H9 (cell line): ENCODE data around the gene CCDC190. TPM values are rescaled to one million over a fixed set of nuclear protein-coding genes. Genes with fewer than 3 reads are reported as not detected.

Experiments used
- DNase-seq: peaks from one replicate; pipeline ENCODE4 v3.0.0-alpha.2; 2017
- H2AFZ ChIP-seq: one replicate; pipeline ENCODE4 v1.6.1; 2013; ENCODE audit warnings: mild to moderate bottlenecking, low read length, control low read depth, moderate library complexity
- H2AK5ac ChIP-seq: 2 replicates; pipeline ENCODE4 v1.6.1; 2013; ENCODE audit warnings: low read length, control low read depth, mixed read lengths; ENCODE audit not compliant: insufficient read length
- H2BK120ac ChIP-seq: one replicate; pipeline ENCODE4 v1.6.1; 2013; ENCODE audit warnings: low read depth, mild to moderate bottlenecking, low read length, control low read depth, inconsistent platforms; ENCODE audit not compliant: poor library complexity, severe bottlenecking
- H2BK12ac ChIP-seq: 2 replicates; pipeline ENCODE4 v1.6.1; 2013; ENCODE audit warnings: low read length, control low read depth, mixed read lengths, low read depth; ENCODE audit not compliant: insufficient read length
- H2BK15ac ChIP-seq: 2 replicates; pipeline ENCODE4 v1.6.1; 2013; ENCODE audit warnings: low read depth, low read length, control low read depth
- H2BK20ac ChIP-seq: one replicate; pipeline ENCODE4 v1.6.1; 2013; ENCODE audit warnings: low read depth, mild to moderate bottlenecking, low read length, control low read depth, inconsistent platforms; ENCODE audit not compliant: poor library complexity, severe bottlenecking
- H2BK5ac ChIP-seq: 2 replicates; pipeline ENCODE4 v1.6.1; 2013; ENCODE audit warnings: low read length, control low read depth, mixed read lengths; ENCODE audit not compliant: insufficient read length
- H3K14ac ChIP-seq: 2 replicates; pipeline ENCODE4 v1.6.1; 2013; ENCODE audit warnings: low read length, control low read depth; ENCODE audit not compliant: insufficient read depth
- H3K18ac ChIP-seq: 2 replicates; pipeline ENCODE4 v1.6.1; 2013; ENCODE audit warnings: low read depth, mild to moderate bottlenecking, mixed read lengths, low read length, control low read depth; ENCODE audit not compliant: insufficient read length
- H3K23ac ChIP-seq: 2 replicates; pipeline ENCODE4 v1.6.1; 2013; ENCODE audit warnings: low read length, control low read depth, mixed read lengths, low read depth; ENCODE audit not compliant: insufficient read length
- H3K23me2 ChIP-seq: 2 replicates; pipeline ENCODE4 v1.6.1; 2013; ENCODE audit warnings: low read depth, mild to moderate bottlenecking, mixed read lengths, low read length, control low read depth; ENCODE audit not compliant: insufficient read length, poor library complexity, severe bottlenecking
- H3K27ac ChIP-seq: 2 replicates; pipeline ENCODE4 v1.5.1; 2013; ENCODE audit warnings: low read length, control low read depth, mixed read lengths, low read depth; ENCODE audit not compliant: insufficient read length
- H3K27me3 ChIP-seq: 2 replicates; pipeline ENCODE4 v1.6.1; 2013; ENCODE audit warnings: low read length, control low read depth, inconsistent platforms; ENCODE audit not compliant: insufficient read depth
- H3K4ac ChIP-seq: 2 replicates; pipeline ENCODE4 v1.6.1; 2013; ENCODE audit warnings: low read depth, mild to moderate bottlenecking, control low read depth, inconsistent platforms, low read length, moderate library complexity
- H3K4me1 ChIP-seq: 2 replicates; pipeline ENCODE4 v1.6.1; 2013; ENCODE audit warnings: low read length, control low read depth, inconsistent platforms; ENCODE audit not compliant: insufficient read depth
- H3K4me2 ChIP-seq: 2 replicates; pipeline ENCODE4 v1.6.1; 2013; ENCODE audit warnings: low read length, control low read depth, mixed read lengths; ENCODE audit not compliant: insufficient read length, insufficient read depth
- H3K56ac ChIP-seq: 2 replicates; pipeline ENCODE4 v1.6.1; 2013; ENCODE audit warnings: low read depth, mild to moderate bottlenecking, mixed read lengths, low read length, control low read depth; ENCODE audit not compliant: insufficient read length
- H3K79me1 ChIP-seq: 2 replicates; pipeline ENCODE4 v1.6.1; 2013; ENCODE audit warnings: low read depth, mild to moderate bottlenecking, moderate library complexity, low read length, control low read depth, inconsistent platforms; ENCODE audit not compliant: insufficient read depth, poor library complexity, severe bottlenecking
- H3K79me2 ChIP-seq: 2 replicates; pipeline ENCODE4 v1.6.1; 2013; ENCODE audit warnings: low read length, control low read depth, inconsistent platforms; ENCODE audit not compliant: insufficient read depth
- H3K9ac ChIP-seq: 2 replicates; pipeline ENCODE4 v1.6.1; 2013; ENCODE audit warnings: low read length, control low read depth, mixed read lengths; ENCODE audit not compliant: insufficient read length; ENCODE audit errors: extremely low read depth
- H3K9me3 ChIP-seq: one replicate; pipeline ENCODE4 v1.6.1; 2013; ENCODE audit warnings: low read depth, low read length, inconsistent platforms; ENCODE audit not compliant: control insufficient read depth
- H3T11ph ChIP-seq: one replicate; pipeline ENCODE4 v1.6.1; 2013; ENCODE audit warnings: mild to moderate bottlenecking, low read length, control low read depth, inconsistent platforms
- H4K20me1 ChIP-seq: one replicate; pipeline ENCODE4 v1.6.1; 2013; ENCODE audit not compliant: control insufficient read depth, insufficient read length, insufficient read depth
- H4K5ac ChIP-seq: 2 replicates; pipeline ENCODE4 v1.6.1; 2013; ENCODE audit warnings: low read depth, mild to moderate bottlenecking, mixed read lengths, low read length, control low read depth; ENCODE audit not compliant: insufficient read length
- H4K8ac ChIP-seq: replicated peaks from 2 replicates; pipeline ENCODE4 v1.6.1; 2013; ENCODE audit warnings: low read length, control low read depth, mixed read lengths, low read depth; ENCODE audit not compliant: insufficient read length
- H4K91ac ChIP-seq: 2 replicates; pipeline ENCODE4 v1.6.1; 2013; ENCODE audit warnings: low read depth, mild to moderate bottlenecking, moderate library complexity, mixed read lengths, low read length, control low read depth; ENCODE audit not compliant: insufficient read length
- H3K27ac Mint-ChIP-seq, 3 experiments: 2 replicates in 2 of 3; 3 replicates in 1 of 3; pipeline ENCODE4 v1.8.0; 2020 to 2021; ENCODE audit warnings: mixed read lengths in 3 of 3, mild to moderate bottlenecking in 1 of 3, moderate library complexity in 1 of 3
- H3K27me3 Mint-ChIP-seq: 2 replicates; pipeline ENCODE4 v1.8.0; 2021; ENCODE audit warnings: low read depth, mild to moderate bottlenecking, moderate library complexity, mixed read lengths
- H3K36me3 Mint-ChIP-seq, 3 experiments: 2 replicates in 2 of 3; 3 replicates in 1 of 3; pipeline ENCODE4 v1.8.0; 2020 to 2021; ENCODE audit warnings: low read depth in 3 of 3, mixed read lengths in 3 of 3; ENCODE audit not compliant: insufficient read depth in 1 of 3
- H3K4me1 Mint-ChIP-seq, 2 experiments: 2 replicates each; pipeline ENCODE4 v1.8.0; 2020; ENCODE audit warnings: mixed read lengths in 2 of 2
- H3K4me3 Mint-ChIP-seq, 2 experiments: 2 replicates in 1 of 2; 3 replicates in 1 of 2; pipeline ENCODE4 v1.8.0; 2020 to 2021; ENCODE audit warnings: mild to moderate bottlenecking in 2 of 2, mixed read lengths in 2 of 2, moderate library complexity in 1 of 2
- H3K9me3 Mint-ChIP-seq, 2 experiments: 2 replicates in 1 of 2; 3 replicates in 1 of 2; pipeline ENCODE4 v1.8.0; 2020; ENCODE audit warnings: mild to moderate bottlenecking in 2 of 2, mixed read lengths in 2 of 2, moderate library complexity in 1 of 2
- CTCF ChIP-seq: fragments of 200-600 bp; sonication (generic); conservative IDR thresholded peaks from 3 replicates; pipeline ENCODE4 v1.8.0; 2021; ENCODE audit warnings: antibody characterized with exemption, mild to moderate bottlenecking
- WGBS: extraction: QIAGEN DNeasy Blood & Tissue Kit; methylation state at CpG from one replicate; pipeline ENCODE4 v1.1.7; 2013; ENCODE audit warnings: missing lambda C conversion rate, low lambda C conversion rate, mixed read lengths; ENCODE audit not compliant: insufficient read length; ENCODE audit errors: extremely low coverage; 5-methylcytosine and 5-hydroxymethylcytosine counted together
- total RNA-seq: library from RNA; stranded (reverse); gene quantifications from 2 replicates; pipeline ENCODE4 v1.2.1, GENCODE V29; 2021

The CCDC190 gene
- total RNA-seq, 1 experiment from 2014 or later: not detected

GRCh38 chr1:162908236-162908635, 47.3 kb upstream of the CCDC190 start:
- no peak for DNase-seq
- Histone ChIP-seq H3K27ac (no peak overlapping the region), H3K79me1 (no peaks in the 10 kb centered on the region), H4K5ac (no peak overlapping the region), H2AFZ (no peak overlapping the region), H4K20me1 (no peaks in the 10 kb centered on the region), H3K23me2 (no peaks in the 10 kb centered on the region), H2AK5ac (no peak overlapping the region), H3K27me3 (no peaks in the 10 kb centered on the region), H3T11ph (no peak overlapping the region), H3K4me1 (peaks cover 2% of the 10 kb centered on the region; the same call in 1 of the 2 replicates), H2BK120ac (no peak overlapping the region), H3K9me3 (no peaks in the 10 kb centered on the region), H3K4ac (no peak overlapping the region), H3K9ac (no peak overlapping the region), H4K8ac (no peak overlapping the region), H4K91ac (no peak overlapping the region), H3K79me2 (no peaks in the 10 kb centered on the region), H2BK15ac (no peak overlapping the region), H3K14ac (no peak overlapping the region), H2BK5ac (no peak overlapping the region), H3K4me2 (no peak overlapping the region), H3K23ac (no peak overlapping the region), H2BK12ac (no peak overlapping the region), H3K18ac (no peak overlapping the region), H3K56ac (no peak overlapping the region), H2BK20ac (no peak overlapping the region)
- Mint-ChIP-seq H3K27ac (no peak overlapping the region), H3K27me3 (no peaks in the 10 kb centered on the region), H3K9me3 (peaks cover 11 to 16% of the 10 kb centered on the region in 2 experiments), H3K4me1 (peaks cover 6 to 8% of the 10 kb centered on the region in 2 experiments), H3K4me3 (no peak overlapping the region), H3K36me3 (peaks cover 3 to 7% (median 6%) of the 10 kb centered on the region in 3 experiments; a peak in 5 of 7 replicates)
- no peak for TF ChIP-seq CTCF
- no CpG with 5 or more reads among the region's 2 CpGs for WGBS
